Measurements from ENCODE around the gene PPL.

PPL gene

DNA sequence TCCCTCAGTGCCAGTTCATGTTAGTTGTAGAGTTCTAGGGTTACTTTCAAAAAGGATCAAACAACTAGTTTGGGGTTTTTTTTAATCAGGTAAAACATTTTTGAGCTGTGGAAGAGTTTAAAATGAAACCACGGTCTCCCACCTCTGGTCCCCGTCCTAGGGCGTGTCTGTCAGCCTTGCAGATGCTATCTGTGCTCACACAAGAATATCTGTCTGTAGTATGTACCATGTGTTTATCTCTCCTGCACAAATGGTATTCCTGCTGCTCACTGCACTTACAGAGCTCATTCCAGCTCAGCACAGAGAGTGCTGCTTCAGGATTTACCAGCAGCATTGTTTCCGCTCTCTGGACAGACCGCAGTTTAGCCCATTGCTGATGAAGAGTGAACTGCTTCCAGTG is 50.8 kb downstream of the PPL start:
- no peak for DNase-seq (ENCODE audit: low read depth in 2 of 2)

DNA sequence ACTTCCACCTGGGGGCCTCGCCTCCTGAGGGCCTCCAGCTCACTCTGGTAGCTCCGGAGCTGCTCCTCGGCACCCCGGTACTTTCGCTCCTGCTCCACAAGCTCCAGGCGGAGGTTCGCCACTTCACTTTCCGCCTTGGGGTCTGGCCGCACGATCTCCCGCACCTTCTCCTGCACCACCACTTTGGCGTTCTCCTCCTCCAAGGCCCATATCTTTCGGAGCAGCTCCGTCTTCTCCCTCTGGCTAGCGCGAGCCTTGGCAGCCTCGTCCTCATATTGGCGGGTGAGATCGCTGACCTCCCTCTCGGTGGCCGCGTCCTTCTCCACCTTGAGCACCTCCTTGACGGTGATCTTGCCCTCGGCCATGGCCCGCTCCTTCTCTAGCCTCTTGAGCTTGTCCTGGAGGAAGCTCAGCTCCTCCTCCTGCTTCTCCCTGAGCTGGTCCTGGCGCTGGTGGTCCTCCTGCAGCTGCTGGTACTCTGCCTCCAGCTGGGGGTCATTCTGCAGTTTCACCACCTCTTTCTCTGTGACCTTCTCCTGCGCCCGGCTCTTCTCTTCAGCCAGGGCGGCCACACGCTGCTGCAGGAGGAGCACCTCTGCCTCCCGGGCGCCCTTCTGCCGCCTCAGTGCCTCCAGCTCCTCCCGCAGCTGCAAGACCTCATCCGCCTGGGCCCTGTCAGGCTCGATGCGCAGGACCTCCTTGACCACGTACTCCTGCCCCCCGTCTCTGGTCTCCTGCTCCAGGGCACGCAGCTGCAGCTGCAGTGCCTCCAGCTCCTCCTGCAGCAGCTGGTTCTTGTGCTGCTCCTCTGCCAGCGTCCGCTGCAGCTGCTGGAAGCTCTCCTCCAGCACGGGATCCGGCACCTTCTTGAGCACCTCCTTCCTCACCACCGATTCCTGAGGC is 51.7 kb downstream of the PPL start:
- DNase-seq (ENCODE audit: low read depth in 2 of 2): no peak

DNA sequence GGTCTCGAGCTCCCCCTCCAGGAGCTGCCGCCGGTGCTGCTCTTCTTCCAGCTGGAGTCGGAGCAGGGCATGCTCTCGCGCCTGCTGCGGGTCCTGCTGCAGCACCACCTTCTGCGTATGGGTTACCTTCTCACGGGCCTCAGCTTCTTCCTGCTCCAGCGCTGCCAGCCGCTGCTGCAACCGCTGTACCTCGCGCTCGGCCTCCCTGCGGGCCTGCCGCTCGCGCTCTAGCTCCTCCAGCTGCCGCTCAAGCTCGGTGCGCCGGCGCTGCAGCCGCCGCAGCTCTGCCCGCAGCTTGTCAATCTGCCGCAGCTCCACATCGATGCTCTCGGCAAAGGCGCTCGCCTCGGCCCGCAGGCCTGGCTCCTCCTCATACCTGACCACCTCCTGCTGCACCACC is 52.7 kb downstream of the PPL start:
- DNase-seq (ENCODE audit: low read depth in 2 of 2): no peak

DNA sequence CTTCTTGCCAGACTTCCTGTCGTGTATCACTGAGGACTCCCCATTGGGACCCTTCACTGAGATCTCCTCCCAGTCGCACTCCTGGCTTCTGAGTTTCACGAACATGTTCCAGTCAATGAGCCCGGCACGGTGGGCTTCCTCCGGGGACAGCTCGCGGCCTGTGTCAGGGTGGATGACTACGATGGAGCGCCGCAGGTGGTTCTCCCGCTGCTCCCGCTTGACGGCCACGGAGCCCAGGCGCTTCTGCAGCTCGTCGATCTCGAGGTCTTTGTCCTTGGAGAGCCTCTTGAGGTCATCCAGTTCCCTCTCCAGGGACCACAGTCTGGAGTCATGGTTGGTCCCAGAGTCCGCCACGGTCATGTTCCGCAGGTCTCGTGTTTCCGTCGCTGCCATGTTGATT is 53.4 kb downstream of the PPL start:
- no peak for DNase-seq (ENCODE audit: low read depth in 2 of 2)

DNA sequence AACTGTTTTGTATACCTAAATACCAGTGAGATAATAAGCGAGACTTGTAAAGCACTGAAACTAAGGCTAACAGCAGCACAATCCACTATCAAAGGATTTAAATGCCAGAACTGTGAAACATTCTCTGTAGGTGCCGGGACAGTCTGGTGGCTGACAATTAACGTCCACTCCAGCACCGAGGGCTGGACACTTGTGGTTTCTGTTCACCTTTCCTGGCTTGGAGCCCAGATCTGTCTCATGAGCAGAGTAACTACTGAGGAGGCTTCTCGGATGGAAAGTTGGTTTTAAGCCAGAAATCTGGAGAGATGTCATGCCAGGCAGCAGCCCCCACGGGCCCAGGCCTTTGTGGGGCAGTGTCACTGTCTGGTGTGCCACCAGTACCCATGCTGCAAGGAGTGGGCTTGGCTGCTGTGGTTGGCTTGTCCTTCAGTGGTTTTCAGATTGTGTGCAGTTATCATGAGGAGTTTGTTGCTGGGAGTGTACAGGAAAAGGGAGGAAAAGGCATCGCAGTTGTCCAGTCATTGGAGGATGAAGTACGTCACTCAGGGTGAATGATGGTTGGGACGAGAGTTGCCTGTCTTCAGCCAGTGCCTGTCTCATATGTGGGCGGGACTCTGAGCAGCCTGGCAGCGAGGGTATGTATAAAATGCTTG is 54.2 kb downstream of the PPL start:
- no peak for DNase-seq (ENCODE audit: low read depth in 2 of 2)

DNA sequence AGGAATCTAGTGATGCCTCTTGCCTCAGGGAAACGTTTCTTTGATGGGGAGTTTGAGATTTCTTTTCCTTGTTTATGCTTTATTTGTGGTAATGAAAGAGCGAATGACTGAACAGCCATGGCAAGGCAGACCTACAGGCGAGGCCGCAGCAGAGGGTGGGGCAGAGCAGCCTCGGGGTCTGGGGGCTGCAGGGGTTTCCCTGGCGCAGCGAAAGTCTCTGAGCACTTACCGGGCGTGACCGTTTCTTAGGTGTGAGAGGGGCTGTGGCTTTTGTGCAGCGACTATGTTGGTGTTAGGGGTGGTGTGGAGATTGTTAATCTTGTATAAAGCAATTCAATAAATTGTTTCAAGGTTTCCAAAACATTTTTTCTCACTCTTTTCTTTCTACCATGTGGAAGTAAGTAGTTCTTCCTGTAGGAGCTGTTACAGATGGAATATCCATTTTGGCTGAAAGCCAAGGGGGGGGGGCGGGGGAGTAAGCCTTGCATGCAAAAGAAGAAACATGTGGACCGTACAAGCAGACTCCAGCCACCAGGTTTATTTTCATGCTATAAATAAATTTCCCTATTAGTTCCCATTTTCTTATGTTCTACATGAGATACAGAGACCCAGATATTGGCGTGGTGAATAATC is 54.8 kb downstream of the PPL start:
- DNase-seq (ENCODE audit: low read depth in 2 of 2): no peak

DNA sequence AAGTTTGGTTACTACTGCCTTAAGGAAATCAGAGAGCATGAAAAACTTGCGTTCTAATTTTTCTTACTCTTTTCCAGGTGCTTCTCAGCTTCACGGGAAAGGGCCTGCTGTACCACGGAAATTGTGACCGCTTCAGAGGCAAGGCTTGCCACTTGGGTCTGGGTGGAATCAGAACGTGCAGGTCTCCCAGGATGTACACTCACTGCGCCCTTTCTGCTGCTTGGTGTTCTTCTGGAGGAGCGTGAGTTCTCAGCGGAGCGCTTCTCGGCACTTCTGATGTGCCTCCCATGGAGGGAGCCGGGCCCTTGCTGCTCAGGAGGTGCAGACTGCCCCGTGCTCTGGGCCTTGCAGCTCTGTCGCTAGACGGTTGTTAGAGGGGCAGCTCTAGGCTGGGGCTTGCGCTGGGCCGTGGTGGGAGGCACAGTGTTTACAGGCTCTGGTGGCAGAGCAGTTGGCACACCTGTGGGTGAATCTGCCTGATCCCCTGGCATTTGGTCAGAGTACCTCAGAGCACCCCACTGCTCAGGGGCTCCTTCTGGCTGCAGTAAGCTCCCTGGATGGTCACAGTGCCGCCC is 56.9 kb downstream of the PPL start:
- no peak for DNase-seq (ENCODE audit: low read depth in 2 of 2)

DNA sequence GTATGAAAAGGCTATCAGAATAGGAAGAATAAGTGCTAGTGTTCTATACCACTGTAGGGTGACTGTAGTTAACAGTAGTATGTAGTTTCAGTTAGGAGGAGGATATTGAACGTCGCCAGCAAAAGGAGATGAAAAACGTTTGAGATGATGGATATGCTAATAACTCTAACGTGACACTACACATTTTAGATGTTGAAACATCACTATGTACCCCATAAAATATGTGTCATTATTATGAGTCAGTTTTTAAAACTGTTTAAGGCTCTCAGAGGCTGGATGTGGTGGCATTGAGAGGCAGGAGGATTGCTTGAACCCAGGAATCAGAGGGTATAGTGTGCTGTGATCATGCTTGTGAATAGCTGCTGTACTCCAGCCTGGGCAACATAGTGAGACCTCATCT is 57.9 kb downstream of the PPL start:
- DNase-seq (ENCODE audit: low read depth in 2 of 2): no peak

DNA sequence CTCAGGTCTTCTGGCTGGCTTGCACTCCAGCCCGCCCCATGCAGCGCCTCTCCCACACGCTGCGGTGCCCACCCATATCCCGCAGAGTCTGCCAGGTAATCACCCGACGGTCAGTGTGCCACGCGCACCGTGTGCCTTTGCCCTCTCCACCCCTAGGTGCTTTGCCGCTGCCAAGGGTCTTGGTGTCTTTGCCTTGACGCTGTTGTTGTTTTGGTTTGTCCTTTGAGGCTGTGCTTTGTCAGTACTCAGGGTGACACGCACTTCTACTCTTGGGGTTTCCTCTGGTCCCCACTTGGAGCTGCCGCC is 59.6 kb downstream of the PPL start:
- no peak for DNase-seq (ENCODE audit: low read depth in 2 of 2)

DNA sequence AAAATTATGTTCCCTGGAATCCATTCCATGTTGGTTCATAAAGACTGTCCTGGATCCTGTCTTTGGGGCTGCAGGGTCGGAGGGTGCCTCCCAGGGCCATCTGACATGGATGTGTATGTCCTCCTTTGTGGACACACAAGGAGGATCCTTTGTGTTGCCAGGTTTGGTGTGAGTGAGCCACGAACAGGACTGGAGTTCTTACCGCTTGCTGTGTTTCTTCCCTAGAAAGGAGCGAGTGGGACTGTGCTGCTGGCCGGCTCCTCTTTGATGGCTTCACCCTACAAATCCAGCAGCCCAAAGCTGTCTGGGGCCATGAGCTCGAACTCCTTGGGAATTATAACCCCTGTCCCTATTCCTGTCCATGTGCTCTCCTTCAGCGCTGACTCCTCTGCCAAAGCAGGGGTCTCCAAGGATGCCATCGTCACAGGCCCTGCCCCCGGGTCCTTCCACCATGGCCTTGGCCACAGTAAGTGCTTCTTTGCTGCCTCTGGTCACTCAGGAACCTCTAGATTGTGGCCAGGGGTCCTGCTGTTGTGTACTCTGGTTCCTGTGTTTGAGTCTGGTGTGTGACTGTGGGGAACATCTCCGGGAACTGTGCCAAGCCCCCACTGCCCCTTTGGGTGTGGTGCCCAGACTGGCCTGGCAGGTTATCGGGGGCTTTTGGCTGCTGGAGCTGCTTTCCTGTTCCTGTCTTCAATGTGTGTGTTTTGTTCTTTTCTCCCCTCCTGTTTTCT is 60.1 kb downstream of the PPL start:
- no peak for DNase-seq (ENCODE audit: low read depth in 2 of 2)

DNA sequence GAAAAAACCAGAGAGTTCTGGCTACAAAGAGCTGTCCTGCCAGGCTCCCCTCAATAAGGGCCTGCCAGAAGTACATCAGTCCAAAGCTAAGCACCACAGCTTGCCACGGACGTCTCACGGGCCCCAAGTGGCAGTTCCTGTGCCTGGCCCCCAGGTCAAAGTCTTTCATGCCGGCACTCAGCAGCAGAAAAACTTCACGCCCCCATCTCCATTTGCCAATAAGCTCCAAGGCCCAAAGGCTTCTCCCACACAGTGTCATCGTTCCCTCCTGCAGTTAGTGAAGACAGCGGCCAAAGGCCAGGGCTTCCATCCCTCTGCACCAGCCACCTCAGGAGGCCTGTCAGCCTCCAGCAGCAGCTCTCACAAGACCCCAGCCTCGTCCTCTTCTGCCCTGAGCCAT is 62.3 kb downstream of the PPL start:
- DNase-seq (ENCODE audit: low read depth in 2 of 2): no peak

DNA sequence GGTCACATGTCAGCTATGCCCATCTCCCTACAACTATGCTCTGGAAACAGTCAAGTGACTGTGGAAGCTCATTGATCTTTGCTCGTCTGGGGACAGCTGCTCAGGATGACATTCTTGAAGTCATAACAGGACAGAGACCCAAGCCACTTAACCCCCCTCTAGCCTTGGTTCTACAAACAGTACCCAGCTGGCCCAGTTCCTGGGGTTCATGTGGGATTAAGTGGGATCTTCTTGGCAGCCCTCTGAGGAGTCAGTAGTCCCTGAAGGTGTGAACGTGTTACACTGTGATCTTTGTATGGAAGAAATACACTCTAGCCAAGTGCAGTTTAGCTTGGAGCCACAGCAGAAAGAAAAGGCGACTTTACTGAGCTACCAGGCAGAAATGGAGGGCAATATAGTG is 63.9 kb downstream of the PPL start:
- DNase-seq (ENCODE audit: low read depth in 2 of 2): no peak

DNA sequence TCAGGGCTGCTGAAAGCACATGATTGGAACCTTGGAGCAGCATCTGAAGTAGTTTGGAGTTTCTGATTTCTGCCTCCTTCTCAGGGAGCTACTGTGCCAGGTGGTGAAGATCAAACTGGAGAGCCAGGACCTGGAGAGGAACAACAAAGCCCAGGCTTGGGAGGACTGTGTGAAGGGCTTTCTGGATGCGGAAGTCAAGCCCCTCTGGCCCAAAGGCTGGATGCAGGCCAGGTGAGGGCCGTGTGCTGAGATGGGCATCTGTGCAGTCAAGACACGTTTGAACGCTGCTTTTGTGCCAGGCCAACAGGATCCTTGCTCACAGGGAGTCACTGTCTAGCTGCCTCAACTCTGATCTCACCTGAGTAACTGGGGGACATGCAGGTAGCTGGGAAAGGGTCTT is 65.9 kb downstream of the PPL start:
- DNase-seq (ENCODE audit: low read depth in 2 of 2): no peak

DNA sequence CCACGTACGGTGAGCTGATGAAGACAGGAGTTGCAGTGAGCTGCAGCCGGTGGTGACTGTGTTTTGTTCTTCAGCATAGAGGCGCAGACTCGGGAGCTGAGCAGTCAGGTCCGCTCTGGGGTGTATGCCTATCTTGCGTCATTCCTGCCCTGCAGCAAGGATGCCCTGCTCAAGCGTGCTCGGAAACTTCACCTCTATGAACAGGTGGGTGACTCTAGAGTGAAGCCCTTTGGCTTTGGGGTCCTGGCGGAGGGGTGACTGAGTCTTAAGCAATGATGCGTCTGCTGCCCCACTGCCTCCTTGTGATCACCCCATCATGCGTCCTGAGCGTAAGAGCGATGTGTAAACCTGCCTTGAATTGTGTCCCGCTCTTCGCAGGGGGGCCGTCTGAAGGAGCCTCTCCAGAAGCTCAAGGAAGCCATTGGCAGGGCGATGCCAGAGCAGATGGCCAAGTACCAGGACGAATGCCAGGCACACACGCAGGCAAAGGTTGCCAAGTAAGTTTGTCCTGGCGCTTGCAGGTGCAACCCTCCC is 66.7 kb downstream of the PPL start:
- no peak for DNase-seq (ENCODE audit: low read depth in 2 of 2)

DNA sequence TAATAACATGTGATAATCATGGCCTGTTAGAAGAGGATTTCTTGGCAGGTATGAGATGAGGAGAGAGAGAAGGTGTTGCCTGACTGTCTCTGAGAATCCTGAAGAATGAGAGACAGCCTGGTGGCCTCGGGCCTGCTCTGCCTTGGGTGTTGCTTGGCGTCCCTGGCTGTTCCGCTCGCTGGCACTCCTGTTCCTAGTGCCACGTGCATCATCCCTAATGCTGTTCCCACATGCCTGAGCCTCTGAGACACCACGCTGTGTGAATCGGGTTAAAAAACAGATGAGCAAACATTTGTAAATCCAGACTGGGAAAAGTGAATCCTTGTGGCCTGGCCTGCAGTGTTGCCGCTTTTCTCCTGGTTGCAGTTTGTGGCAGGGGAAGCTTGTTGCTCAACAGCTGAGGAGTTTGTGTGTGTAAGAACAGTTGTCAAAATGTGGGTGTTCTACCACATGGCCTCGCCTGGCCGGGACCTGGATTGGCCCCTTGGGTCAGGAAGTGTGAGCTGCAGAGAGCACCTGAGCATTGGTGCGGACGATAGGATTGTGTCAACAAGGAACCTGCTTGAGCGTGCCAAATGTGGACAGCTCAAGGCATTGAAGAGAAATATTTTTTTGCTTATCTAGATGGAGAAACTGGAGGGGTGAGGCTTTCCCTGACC is 67.7 kb downstream of the PPL start:
- no peak for DNase-seq (ENCODE audit: low read depth in 2 of 2)

DNA sequence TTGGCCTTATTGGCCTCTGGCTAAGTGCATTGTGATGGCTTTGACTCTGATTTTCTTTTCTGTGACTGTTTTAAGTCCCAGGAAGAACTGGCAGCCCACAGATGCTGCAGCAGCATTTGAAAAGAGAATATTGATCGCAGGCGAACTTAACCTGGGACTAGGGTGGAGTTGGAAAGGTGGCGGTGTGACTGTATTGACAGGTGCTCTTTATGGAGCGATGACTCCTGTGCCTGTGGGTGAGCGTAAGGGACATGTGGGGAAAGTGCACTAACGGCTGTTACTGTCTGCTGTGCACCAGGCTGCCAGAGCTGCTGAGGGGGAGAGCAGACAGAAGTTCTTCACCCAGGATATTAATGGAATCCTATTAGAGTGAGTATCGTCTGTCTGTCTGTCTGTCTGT is 68.4 kb downstream of the PPL start:
- DNase-seq (ENCODE audit: low read depth in 2 of 2): no peak

DNA sequence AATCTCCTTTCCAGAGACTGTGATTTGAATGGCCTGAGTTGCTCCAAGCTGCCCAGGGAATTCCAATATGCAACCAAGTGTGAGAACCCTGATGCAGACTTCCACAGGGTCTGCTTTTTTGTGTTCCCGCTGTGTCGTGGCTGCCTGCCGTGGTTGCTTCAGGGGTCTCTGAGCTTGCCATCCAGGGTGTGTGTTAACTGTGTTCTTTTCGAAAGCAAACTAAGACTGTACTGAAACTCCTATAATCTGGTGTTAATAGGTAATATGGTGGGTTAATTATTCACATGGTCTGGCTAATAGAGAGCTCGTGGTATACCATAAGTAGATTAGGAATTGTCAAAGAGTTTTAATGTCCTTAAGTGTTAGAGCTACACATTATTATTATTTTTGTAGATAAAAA is 68.9 kb downstream of the PPL start:
- no peak for DNase-seq (ENCODE audit: low read depth in 2 of 2)

DNA sequence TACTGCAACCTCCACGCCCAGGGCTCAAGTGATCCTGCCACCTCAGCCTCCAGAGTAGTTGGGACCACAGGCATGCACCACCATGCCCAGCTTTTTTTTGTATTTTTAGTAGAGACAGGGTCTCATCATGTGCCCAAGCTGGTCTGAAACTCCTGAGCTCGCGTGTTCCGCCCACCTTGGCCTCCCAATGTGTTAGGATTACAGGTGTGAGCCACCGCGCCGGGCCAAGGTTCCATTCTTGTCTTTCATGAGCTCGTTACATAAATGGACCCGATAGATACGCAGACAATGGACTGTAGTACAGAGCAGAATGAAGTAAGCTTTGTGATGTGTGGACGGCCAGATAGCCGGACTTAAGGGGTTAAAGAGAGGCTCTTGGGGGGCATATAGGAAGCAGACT is 70.4 kb downstream of the PPL start:
- no peak for DNase-seq (ENCODE audit: low read depth in 2 of 2)

DNA sequence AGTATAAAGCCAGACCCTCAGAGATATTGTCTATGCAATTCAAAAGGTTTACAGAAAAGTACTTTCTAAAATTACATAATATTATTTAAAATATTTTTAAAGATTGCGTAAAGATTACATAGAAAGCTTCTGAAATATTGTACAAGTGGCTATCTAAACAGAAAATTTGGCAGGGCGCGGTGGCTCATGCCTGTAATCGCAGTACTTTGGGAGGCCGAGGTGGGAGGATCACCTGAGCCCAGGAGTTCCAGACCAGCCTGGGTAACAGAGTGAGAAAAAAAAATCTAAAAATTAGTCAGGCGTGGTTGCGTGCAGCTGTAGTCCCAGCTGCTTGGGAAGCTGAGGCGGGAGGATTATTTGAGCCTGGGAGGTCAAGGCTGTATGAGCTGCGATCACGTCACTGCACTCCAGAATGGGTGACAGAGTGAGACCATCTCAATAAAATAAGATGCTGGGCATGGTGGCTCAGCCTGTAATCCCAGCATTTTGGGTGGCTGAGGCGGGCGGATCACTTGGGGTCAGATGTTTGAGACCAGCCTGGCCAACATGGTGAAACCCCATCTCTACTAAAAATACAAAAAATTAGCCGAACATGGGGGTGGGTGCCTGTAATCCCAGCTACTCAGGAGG is 71.6 kb downstream of the PPL start:
- no peak for DNase-seq (ENCODE audit: low read depth in 2 of 2)

DNA sequence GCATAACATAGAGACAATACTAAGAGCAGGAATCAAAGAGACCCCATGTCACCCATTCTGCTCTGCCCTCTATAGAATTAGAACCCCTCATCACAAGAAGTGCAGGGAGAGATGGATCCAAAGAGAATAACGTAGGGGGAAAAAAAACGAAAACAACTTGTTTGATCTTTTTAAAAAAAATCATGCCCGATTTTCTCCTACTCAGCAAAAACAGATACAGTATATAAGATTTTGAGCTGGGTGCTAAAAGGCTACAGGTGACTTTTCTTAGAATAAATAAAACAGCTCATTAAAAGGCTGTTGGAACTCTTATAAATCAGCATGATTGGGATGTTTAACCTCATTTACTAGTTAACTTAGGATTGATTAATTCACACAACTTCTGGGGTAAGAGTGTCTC is 72.2 kb downstream of the PPL start:
- no peak for DNase-seq (ENCODE audit: low read depth in 2 of 2)

DNA sequence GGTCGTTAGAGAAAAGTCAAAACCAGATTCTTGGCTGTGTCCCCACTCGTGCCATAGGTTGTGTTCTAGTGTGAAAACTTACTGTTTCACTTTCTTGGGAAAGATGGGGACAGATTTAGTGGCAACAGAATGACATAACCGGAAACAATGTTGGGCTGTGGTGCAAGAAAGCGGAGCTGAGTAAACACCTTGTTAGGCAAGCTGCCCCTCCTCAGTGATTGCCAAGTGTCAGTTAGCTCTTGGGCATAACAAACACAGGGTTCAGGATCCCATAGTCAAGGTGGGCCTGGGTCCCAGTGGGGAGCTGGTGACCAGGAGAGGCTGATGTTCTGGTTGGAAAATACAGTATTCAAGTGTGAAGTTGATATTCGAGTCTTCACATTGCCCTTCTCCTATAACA is 74.3 kb downstream of the PPL start:
- no peak for DNase-seq (ENCODE audit: low read depth in 2 of 2)

Measured in stimulated activated CD4-positive, alpha-beta T cell treated with anti-CD3 and anti-CD28 coated beads, Interleukin-1b, Interleukin-23, amount 100 ng/mL, for 4 hours (primary cell).